ENCODE results near the gene SCAF1. TPM values are rescaled to one million over a fixed set of nuclear protein-coding genes. Genes with fewer than 3 reads are reported as not detected.

The SCAF1 gene
- total and polyA plus RNA-seq, 2 experiments from 2014 or later: 19.7 to 53.7 TPM

DNA sequence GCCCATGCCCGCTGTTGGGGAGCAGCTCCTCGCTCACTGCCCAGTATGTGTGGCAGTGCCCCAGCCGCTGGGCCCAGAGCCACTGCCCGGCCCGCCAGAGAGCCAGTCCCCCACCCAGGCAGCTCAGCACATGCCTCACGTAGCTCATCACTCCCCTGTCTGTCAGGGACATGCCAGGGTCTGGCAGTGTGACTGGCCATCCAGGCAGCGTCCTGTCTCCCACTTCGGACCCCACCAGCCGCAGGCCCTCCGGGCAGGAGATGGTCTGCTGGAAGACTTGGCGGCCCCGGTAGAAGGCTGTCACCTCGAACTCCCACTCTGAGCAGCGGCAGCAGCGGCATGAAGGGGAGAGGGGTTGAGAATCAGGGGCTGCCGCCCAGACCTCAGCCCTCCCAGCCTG, 20.0 kb downstream of the SCAF1 start (continued):
- TF ChIP-seq JUNB (IDR thresholded peaks at IDR 0.05; ENCODE audit: unreplicated experiment) (no peak), ZNF114 (CRISPR knock-in tag; IDR thresholded peaks at IDR 0.05) (no peak)

DNA sequence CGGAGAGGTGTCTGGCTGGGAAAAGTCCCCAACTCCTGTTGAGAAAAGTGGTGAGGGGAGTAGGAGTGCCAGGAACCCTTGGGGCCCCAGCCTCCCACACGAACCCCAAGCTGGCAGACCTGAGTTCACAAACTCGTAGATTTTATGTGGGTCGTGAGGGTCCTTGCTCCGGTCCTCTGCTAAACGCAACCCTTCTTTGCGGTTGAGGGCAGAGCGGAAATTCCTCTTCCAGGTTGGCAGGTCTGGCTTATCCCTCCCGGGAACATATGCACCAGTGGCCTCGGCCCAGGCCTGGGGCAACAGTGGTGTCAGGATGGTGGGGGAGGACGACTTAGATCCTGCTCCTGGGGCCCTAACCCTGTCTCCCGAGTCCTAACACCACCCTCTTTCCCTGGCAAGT, 21.2 kb downstream of the SCAF1 start:
- 0 out of 2 replicates have a peak overlapping the region, but pooled peaks have one; percentile 88 for H3K27ac ChIP-seq (ENCODE audit: low read depth)
- peak overlapping the region; percentile 55 for H3K4me3 Mint-ChIP-seq

More for the DNA sequence above, 21.2 kb downstream of the SCAF1 start:
- Histone ChIP-seq H3K27me3 (ENCODE audit: insufficient read depth) (no peaks in the 10 kb centered on the region), H3F3A (replicated peaks; ENCODE audit: low read depth) (peaks cover 29% of the 10 kb centered on the region), H4K20me1 (replicated peaks; ENCODE audit: insufficient read depth) (peaks cover 22% of the 10 kb centered on the region), H3K36me3 (ENCODE audit: insufficient read depth) (peaks cover 16% of the 10 kb centered on the region), H3K4me2 (peak overlapping the region; percentile 99; the same call in 1 of the 2 replicates), H3K4me3 (no peak overlapping the region; the same call in 1 of the 2 replicates), H3K79me2 (replicated peaks; ENCODE audit: insufficient read depth) (peaks cover 36% of the 10 kb centered on the region), H3K4me1 (ENCODE audit: insufficient read depth) (peaks cover 9% of the 10 kb centered on the region), H3K9me2 (ENCODE audit: insufficient read depth) (no peaks in the 10 kb centered on the region), H2AFZ (no peak overlapping the region)
- Mint-ChIP-seq H3K27me3 (ENCODE audit: insufficient read depth, low read depth, poor library complexity) (peaks cover 29% of the 10 kb centered on the region), H3K27ac (no peak overlapping the region), H3K9me3 (peaks cover 16% of the 10 kb centered on the region), H3K4me1 (peaks cover 17% of the 10 kb centered on the region), H3K36me3 (ENCODE audit: low read depth) (peaks cover 58% of the 10 kb centered on the region)
- DNase-seq (ENCODE audit: low spot score): no peak
- no peak for ATAC-seq
- TF ChIP-seq JUNB (IDR thresholded peaks at IDR 0.05; ENCODE audit: unreplicated experiment) (no peak), STAT1 (IDR thresholded peaks at IDR 0.05; ENCODE audit: unreplicated experiment) (no peak), EZH2 (IDR thresholded peaks at IDR 0.05; ENCODE audit: low read depth, unreplicated experiment) (no peak), NANOG (IDR thresholded peaks at IDR 0.05; ENCODE audit: borderline replicate concordance) (no peak), CREB1 (CRISPR knock-in tag; IDR thresholded peaks at IDR 0.05; ENCODE audit: low read depth) (no peak), EZH2phosphoT487 (IDR thresholded peaks at IDR 0.05; ENCODE audit: unreplicated experiment) (no peak), ZNF114 (CRISPR knock-in tag; IDR thresholded peaks at IDR 0.05) (no peak), ZNF331 (CRISPR knock-in tag; IDR thresholded peaks at IDR 0.05; ENCODE audit: low read depth) (no peak), POLR2AphosphoS5 (IDR thresholded peaks at IDR 0.05; ENCODE audit: low read depth) (no peak)
- TF ChIP-seq, protein P1, sequence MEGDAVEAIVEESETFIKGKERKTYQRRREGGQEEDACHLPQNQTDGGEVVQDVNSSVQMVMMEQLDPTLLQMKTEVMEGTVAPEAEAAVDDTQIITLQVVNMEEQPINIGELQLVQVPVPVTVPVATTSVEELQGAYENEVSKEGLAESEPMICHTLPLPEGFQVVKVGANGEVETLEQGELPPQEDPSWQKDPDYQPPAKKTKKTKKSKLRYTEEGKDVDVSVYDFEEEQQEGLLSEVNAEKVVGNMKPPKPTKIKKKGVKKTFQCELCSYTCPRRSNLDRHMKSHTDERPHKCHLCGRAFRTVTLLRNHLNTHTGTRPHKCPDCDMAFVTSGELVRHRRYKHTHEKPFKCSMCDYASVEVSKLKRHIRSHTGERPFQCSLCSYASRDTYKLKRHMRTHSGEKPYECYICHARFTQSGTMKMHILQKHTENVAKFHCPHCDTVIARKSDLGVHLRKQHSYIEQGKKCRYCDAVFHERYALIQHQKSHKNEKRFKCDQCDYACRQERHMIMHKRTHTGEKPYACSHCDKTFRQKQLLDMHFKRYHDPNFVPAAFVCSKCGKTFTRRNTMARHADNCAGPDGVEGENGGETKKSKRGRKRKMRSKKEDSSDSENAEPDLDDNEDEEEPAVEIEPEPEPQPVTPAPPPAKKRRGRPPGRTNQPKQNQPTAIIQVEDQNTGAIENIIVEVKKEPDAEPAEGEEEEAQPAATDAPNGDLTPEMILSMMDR (conservative IDR thresholded peaks at IDR 0.05; ENCODE audit: low read depth in 2 of 2): no peak
- TF ChIP-seq, protein P2, sequence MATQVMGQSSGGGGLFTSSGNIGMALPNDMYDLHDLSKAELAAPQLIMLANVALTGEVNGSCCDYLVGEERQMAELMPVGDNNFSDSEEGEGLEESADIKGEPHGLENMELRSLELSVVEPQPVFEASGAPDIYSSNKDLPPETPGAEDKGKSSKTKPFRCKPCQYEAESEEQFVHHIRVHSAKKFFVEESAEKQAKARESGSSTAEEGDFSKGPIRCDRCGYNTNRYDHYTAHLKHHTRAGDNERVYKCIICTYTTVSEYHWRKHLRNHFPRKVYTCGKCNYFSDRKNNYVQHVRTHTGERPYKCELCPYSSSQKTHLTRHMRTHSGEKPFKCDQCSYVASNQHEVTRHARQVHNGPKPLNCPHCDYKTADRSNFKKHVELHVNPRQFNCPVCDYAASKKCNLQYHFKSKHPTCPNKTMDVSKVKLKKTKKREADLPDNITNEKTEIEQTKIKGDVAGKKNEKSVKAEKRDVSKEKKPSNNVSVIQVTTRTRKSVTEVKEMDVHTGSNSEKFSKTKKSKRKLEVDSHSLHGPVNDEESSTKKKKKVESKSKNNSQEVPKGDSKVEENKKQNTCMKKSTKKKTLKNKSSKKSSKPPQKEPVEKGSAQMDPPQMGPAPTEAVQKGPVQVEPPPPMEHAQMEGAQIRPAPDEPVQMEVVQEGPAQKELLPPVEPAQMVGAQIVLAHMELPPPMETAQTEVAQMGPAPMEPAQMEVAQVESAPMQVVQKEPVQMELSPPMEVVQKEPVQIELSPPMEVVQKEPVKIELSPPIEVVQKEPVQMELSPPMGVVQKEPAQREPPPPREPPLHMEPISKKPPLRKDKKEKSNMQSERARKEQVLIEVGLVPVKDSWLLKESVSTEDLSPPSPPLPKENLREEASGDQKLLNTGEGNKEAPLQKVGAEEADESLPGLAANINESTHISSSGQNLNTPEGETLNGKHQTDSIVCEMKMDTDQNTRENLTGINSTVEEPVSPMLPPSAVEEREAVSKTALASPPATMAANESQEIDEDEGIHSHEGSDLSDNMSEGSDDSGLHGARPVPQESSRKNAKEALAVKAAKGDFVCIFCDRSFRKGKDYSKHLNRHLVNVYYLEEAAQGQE (IDR thresholded peaks at IDR 0.05; ENCODE audit: unreplicated experiment): no peak
- TF ChIP-seq, protein P3, sequence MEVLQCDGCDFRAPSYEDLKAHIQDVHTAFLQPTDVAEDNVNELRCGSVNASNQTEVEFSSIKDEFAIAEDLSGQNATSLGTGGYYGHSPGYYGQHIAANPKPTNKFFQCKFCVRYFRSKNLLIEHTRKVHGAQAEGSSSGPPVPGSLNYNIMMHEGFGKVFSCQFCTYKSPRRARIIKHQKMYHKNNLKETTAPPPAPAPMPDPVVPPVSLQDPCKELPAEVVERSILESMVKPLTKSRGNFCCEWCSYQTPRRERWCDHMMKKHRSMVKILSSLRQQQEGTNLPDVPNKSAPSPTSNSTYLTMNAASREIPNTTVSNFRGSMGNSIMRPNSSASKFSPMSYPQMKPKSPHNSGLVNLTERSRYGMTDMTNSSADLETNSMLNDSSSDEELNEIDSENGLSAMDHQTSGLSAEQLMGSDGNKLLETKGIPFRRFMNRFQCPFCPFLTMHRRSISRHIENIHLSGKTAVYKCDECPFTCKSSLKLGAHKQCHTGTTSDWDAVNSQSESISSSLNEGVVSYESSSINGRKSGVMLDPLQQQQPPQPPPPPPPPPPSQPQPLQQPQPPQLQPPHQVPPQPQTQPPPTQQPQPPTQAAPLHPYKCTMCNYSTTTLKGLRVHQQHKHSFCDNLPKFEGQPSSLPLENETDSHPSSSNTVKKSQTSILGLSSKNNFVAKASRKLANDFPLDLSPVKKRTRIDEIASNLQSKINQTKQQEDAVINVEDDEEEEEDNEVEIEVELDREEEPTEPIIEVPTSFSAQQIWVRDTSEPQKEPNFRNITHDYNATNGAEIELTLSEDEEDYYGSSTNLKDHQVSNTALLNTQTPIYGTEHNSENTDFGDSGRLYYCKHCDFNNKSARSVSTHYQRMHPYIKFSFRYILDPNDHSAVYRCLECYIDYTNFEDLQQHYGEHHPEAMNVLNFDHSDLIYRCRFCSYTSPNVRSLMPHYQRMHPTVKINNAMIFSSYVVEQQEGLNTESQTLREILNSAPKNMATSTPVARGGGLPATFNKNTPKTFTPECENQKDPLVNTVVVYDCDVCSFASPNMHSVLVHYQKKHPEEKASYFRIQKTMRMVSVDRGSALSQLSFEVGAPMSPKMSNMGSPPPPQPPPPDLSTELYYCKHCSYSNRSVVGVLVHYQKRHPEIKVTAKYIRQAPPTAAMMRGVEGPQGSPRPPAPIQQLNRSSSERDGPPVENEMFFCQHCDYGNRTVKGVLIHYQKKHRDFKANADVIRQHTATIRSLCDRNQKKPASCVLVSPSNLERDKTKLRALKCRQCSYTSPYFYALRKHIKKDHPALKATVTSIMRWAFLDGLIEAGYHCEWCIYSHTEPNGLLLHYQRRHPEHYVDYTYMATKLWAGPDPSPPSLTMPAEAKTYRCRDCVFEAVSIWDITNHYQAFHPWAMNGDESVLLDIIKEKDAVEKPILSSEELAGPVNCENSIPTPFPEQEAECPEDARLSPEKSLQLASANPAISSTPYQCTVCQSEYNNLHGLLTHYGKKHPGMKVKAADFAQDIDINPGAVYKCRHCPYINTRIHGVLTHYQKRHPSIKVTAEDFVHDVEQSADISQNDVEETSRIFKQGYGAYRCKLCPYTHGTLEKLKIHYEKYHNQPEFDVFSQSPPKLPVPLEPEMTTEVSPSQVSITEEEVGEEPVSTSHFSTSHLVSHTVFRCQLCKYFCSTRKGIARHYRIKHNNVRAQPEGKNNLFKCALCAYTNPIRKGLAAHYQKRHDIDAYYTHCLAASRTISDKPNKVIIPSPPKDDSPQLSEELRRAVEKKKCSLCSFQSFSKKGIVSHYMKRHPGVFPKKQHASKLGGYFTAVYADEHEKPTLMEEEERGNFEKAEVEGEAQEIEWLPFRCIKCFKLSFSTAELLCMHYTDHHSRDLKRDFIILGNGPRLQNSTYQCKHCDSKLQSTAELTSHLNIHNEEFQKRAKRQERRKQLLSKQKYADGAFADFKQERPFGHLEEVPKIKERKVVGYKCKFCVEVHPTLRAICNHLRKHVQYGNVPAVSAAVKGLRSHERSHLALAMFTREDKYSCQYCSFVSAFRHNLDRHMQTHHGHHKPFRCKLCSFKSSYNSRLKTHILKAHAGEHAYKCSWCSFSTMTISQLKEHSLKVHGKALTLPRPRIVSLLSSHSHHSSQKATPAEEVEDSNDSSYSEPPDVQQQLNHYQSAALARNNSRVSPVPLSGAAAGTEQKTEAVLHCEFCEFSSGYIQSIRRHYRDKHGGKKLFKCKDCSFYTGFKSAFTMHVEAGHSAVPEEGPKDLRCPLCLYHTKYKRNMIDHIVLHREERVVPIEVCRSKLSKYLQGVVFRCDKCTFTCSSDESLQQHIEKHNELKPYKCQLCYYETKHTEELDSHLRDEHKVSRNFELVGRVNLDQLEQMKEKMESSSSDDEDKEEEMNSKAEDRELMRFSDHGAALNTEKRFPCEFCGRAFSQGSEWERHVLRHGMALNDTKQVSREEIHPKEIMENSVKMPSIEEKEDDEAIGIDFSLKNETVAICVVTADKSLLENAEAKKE (CRISPR knock-in tag; IDR thresholded peaks at IDR 0.05): no peak
- TF ChIP-seq, protein P4, sequence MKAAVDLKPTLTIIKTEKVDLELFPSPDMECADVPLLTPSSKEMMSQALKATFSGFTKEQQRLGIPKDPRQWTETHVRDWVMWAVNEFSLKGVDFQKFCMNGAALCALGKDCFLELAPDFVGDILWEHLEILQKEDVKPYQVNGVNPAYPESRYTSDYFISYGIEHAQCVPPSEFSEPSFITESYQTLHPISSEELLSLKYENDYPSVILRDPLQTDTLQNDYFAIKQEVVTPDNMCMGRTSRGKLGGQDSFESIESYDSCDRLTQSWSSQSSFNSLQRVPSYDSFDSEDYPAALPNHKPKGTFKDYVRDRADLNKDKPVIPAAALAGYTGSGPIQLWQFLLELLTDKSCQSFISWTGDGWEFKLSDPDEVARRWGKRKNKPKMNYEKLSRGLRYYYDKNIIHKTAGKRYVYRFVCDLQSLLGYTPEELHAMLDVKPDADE (IDR thresholded peaks at IDR 0.05): no peak

All from GM23338 (cell line).